Measurements from ENCODE around the gene ALG14.
"Not testable (repeated sequence)": the region's sequence is repeated elsewhere in the genome, so short reads cannot be mapped to it uniquely, and the experiment has no call there.

The ALG14 gene

GRCh38 chr1:95072532-95073419 is at the start of gene ALG14:
ALG14 (minus strand) TSS chr1:95072951; CDS start chr1:95072898, 53 bp downstream.
- DNase-seq, result peak; percentile 92

GRCh38 chr1:95122151-95122697 is 49.5 kb upstream of the ALG14 start:
- DNase-seq, result no peak

- no peak for DNase-seq
These were observed 46.5 kb upstream of the ALG14 start for GRCh38 chr1:95119273-95119672.

GRCh38 chr1:95118710-95119109 is 46.0 kb upstream of the ALG14 start:
- DNase-seq, result no peak

GRCh38 chr1:95118067-95118499 is 45.3 kb upstream of the ALG14 start:
- no peak for DNase-seq

- peak; percentile 45 for DNase-seq
These were observed 44.7 kb upstream of the ALG14 start, which contains the start of gene TLCD4 for GRCh38 chr1:95117207-95118066. TLCD4 (plus strand) TSS chr1:95117355; CDS start chr1:95143902, 26,547 bp downstream.

GRCh38 chr1:95116580-95117206 is 43.9 kb upstream of the ALG14 start:
- DNase-seq, result peak; percentile 53

- no peak for DNase-seq
These were observed 43.0 kb upstream of the ALG14 start for GRCh38 chr1:95115708-95116137.

- DNase-seq, result no peak
These were observed 40.9 kb upstream of the ALG14 start for GRCh38 chr1:95113684-95114083.

GRCh38 chr1:95111014-95111413 is 38.3 kb upstream of the ALG14 start:
- no peak for DNase-seq

GRCh38 chr1:95108792-95109191 is 36.0 kb upstream of the ALG14 start:
- no peak for DNase-seq

- no peak for DNase-seq
These were observed 25.4 kb upstream of the ALG14 start for GRCh38 chr1:95098196-95098595.

GRCh38 chr1:95097426-95097825 is 24.7 kb upstream of the ALG14 start:
- DNase-seq, result no peak

- no peak for DNase-seq
These were observed 23.6 kb upstream of the ALG14 start for GRCh38 chr1:95096218-95096841.

GRCh38 chr1:95095833-95096217 is 23.1 kb upstream of the ALG14 start:
- no peak for DNase-seq

- no peak for DNase-seq
These were observed 22.2 kb upstream of the ALG14 start for GRCh38 chr1:95094923-95095322.

GRCh38 chr1:95093296-95093695 is 20.5 kb upstream of the ALG14 start:
- no peak for DNase-seq

- DNase-seq, result not testable (repeated sequence)
These were observed 20.1 kb upstream of the ALG14 start for GRCh38 chr1:95092891-95093290.

- DNase-seq, result not testable (repeated sequence)
These were observed 18.5 kb upstream of the ALG14 start for GRCh38 chr1:95091290-95091689.

GRCh38 chr1:95089650-95090287 is 17.0 kb upstream of the ALG14 start:
- no peak for DNase-seq

- DNase-seq, result no peak
These were observed 15.6 kb upstream of the ALG14 start for GRCh38 chr1:95088303-95088702.
